GM12873 (cell line): ENCODE data around the gene HECTD4.

Experiments
- CTCF ChIP-seq: IDR thresholded peaks from 2 replicates; pipeline ENCODE4 v1.5.1; 2012; ENCODE audit warnings: low read depth, mild to moderate bottlenecking, moderate library complexity, low read length, control low read depth; ENCODE audit not compliant: insufficient read depth; ENCODE audit errors: missing control alignments

The HECTD4 gene

GRCh38 chr12:112130441-112130998 lies 251.7 kb downstream of the HECTD4 start:
- TF ChIP-seq CTCF = no peak

- no peak for TF ChIP-seq CTCF
Measured at GRCh38 chr12:112126911-112127310, 255.3 kb downstream of the HECTD4 start.

- TF ChIP-seq CTCF = no peak
Measured at GRCh38 chr12:112126000-112126438, 256.2 kb downstream of the HECTD4 start.

GRCh38 chr12:112125250-112125999 lies 256.8 kb downstream of the HECTD4 start, which contains the start of gene TRAFD1:
Gene TRAFD1 (plus strand): TSS chr12:112125560. CDS start chr12:112130523, 4,963 bp downstream.
- TF ChIP-seq CTCF = no peak

- no peak for TF ChIP-seq CTCF
Measured at GRCh38 chr12:112124918-112125249, 257.3 kb downstream of the HECTD4 start.

GRCh38 chr12:112122823-112123690 lies 259.2 kb downstream of the HECTD4 start:
- no peak for TF ChIP-seq CTCF
